ENCODE measurements around the gene NRCAM.

The NRCAM gene

GRCh38 chr7:108193594-108194498 lies 262.4 kb downstream of the NRCAM start:
- FAIRE-seq: no peak

GRCh38 chr7:108190891-108191290 lies 265.3 kb downstream of the NRCAM start:
- no peak for FAIRE-seq

GRCh38 chr7:108189733-108190388 lies 266.4 kb downstream of the NRCAM start:
- FAIRE-seq: no peak

- FAIRE-seq: no peak
These were observed 267.5 kb downstream of the NRCAM start for GRCh38 chr7:108188724-108189123.

GRCh38 chr7:108181073-108181985 lies 274.9 kb downstream of the NRCAM start:
- peak; percentile 61 for FAIRE-seq

GRCh38 chr7:108178398-108178797 lies 277.8 kb downstream of the NRCAM start:
- no peak for FAIRE-seq

- no peak for FAIRE-seq
These were observed 285.1 kb downstream of the NRCAM start for GRCh38 chr7:108171164-108171563.

GRCh38 chr7:108170251-108170650 lies 286.0 kb downstream of the NRCAM start:
- FAIRE-seq: no peak

GRCh38 chr7:108167460-108167859 lies 288.8 kb downstream of the NRCAM start:
- FAIRE-seq: no peak

- FAIRE-seq: no peak
These were observed 289.5 kb downstream of the NRCAM start for GRCh38 chr7:108166687-108167086.

- FAIRE-seq: no peak
These were observed 290.5 kb downstream of the NRCAM start for GRCh38 chr7:108165723-108166122.

GRCh38 chr7:108164946-108165345 lies 291.3 kb downstream of the NRCAM start:
- FAIRE-seq: no peak

- FAIRE-seq: no peak
These were observed 291.9 kb downstream of the NRCAM start for GRCh38 chr7:108164342-108164741.

GRCh38 chr7:108158776-108159175 lies 297.5 kb downstream of the NRCAM start:
- FAIRE-seq: no peak

GRCh38 chr7:108157606-108158335 lies 298.5 kb downstream of the NRCAM start:
- FAIRE-seq: no peak

GRCh38 chr7:108156897-108157605 lies 299.2 kb downstream of the NRCAM start:
- no peak for FAIRE-seq

GRCh38 chr7:108152198-108152597 lies 304.0 kb downstream of the NRCAM start:
- no peak for FAIRE-seq

GRCh38 chr7:108149908-108150307 lies 306.3 kb downstream of the NRCAM start:
- FAIRE-seq: no peak

GRCh38 chr7:108149119-108149518 lies 307.1 kb downstream of the NRCAM start:
- FAIRE-seq: no peak

- FAIRE-seq: no peak
These were observed 309.1 kb downstream of the NRCAM start for GRCh38 chr7:108147031-108147563.

Data from colon (tissue), 2 donors.